Measurements from ENCODE around the gene ADAMTS12.
A peak's percentile ranks its signal among the peaks of the same experiment; 100 is the strongest.

ADAMTS12 gene

GRCh38 chr5:33764786-33765185 lies 127.0 kb downstream of the ADAMTS12 start:
- DNase-seq (ENCODE audit: low spot score), result no peak

- DNase-seq (ENCODE audit: low spot score), result no peak
Measured at GRCh38 chr5:33763435-33763834, 128.4 kb downstream of the ADAMTS12 start.

GRCh38 chr5:33762859-33763258 lies 128.9 kb downstream of the ADAMTS12 start:
- no peak for DNase-seq (ENCODE audit: low spot score)

GRCh38 chr5:33761139-33761538 lies 130.7 kb downstream of the ADAMTS12 start:
- no peak for DNase-seq (ENCODE audit: low spot score)

GRCh38 chr5:33758737-33759136 lies 133.1 kb downstream of the ADAMTS12 start:
- DNase-seq (ENCODE audit: low spot score), result no peak

GRCh38 chr5:33756491-33756890 lies 135.3 kb downstream of the ADAMTS12 start:
- no peak for DNase-seq (ENCODE audit: low spot score)

GRCh38 chr5:33755231-33755630 lies 136.6 kb downstream of the ADAMTS12 start:
- DNase-seq (ENCODE audit: low spot score), result no peak

- DNase-seq (ENCODE audit: low spot score), result no peak
Measured at GRCh38 chr5:33753704-33754103, 138.1 kb downstream of the ADAMTS12 start.

- DNase-seq (ENCODE audit: low spot score), result no peak
Measured at GRCh38 chr5:33748754-33749153, 143.0 kb downstream of the ADAMTS12 start.

- DNase-seq (ENCODE audit: low spot score), result peak; percentile 51
Measured at GRCh38 chr5:33745101-33745770, 146.6 kb downstream of the ADAMTS12 start.

GRCh38 chr5:33743099-33743498 lies 148.7 kb downstream of the ADAMTS12 start:
- DNase-seq (ENCODE audit: low spot score), result peak; percentile 38

GRCh38 chr5:33742181-33742580 lies 149.6 kb downstream of the ADAMTS12 start:
- no peak for DNase-seq (ENCODE audit: low spot score)

GRCh38 chr5:33738967-33739366 lies 152.8 kb downstream of the ADAMTS12 start:
- no peak for DNase-seq (ENCODE audit: low spot score)

GRCh38 chr5:33738097-33738496 lies 153.7 kb downstream of the ADAMTS12 start:
- DNase-seq (ENCODE audit: low spot score), result no peak

- no peak for DNase-seq (ENCODE audit: low spot score)
Measured at GRCh38 chr5:33737697-33738096, 154.1 kb downstream of the ADAMTS12 start.

- no peak for DNase-seq (ENCODE audit: low spot score)
Measured at GRCh38 chr5:33737284-33737683, 154.5 kb downstream of the ADAMTS12 start.

GRCh38 chr5:33736510-33736909 lies 155.3 kb downstream of the ADAMTS12 start:
- DNase-seq (ENCODE audit: low spot score), result no peak

GRCh38 chr5:33735072-33735471 lies 156.7 kb downstream of the ADAMTS12 start:
- no peak for DNase-seq (ENCODE audit: low spot score)

- DNase-seq (ENCODE audit: low spot score), result peak; percentile 81
Measured at GRCh38 chr5:33734537-33734936, 157.3 kb downstream of the ADAMTS12 start.

GRCh38 chr5:33733225-33733624 lies 158.6 kb downstream of the ADAMTS12 start:
- no peak for DNase-seq (ENCODE audit: low spot score)

- no peak for DNase-seq (ENCODE audit: low spot score)
Measured at GRCh38 chr5:33726422-33727165, 165.2 kb downstream of the ADAMTS12 start.

- DNase-seq (ENCODE audit: low spot score), result no peak
Measured at GRCh38 chr5:33725806-33726205, 166.0 kb downstream of the ADAMTS12 start.

GRCh38 chr5:33721491-33722200 lies 170.1 kb downstream of the ADAMTS12 start:
- no peak for DNase-seq (ENCODE audit: low spot score)

Data from SK-N-DZ (cell line).